IPS DF 4.7 (cell line): ENCODE results near the gene IGSF3.

Experiments used
- DNase-seq: peaks from one replicate; pipeline ENCODE4 v3.0.0-alpha.2; 2013; ENCODE audit warnings: low spot score; ENCODE audit errors: extremely low read depth

IGSF3 gene

GRCh38 chr1:116532671-116533428, 134.7 kb downstream of the IGSF3 start:
- DNase-seq, result no peak

- no peak for DNase-seq
Observed at GRCh38 chr1:116531917-116532316, 135.6 kb downstream of the IGSF3 start.

GRCh38 chr1:116529681-116530080, 137.9 kb downstream of the IGSF3 start:
- no peak for DNase-seq

GRCh38 chr1:116529199-116529631, 138.3 kb downstream of the IGSF3 start:
- no peak for DNase-seq

- DNase-seq, result no peak
Observed at GRCh38 chr1:116528329-116529083, 139.0 kb downstream of the IGSF3 start.

GRCh38 chr1:116525440-116525839, 142.1 kb downstream of the IGSF3 start:
- no peak for DNase-seq
